ENCODE results near the gene SMARCD1. TPM values are rescaled to one million over a fixed set of nuclear protein-coding genes. Genes with fewer than 3 reads are reported as not detected.

SMARCD1 gene
- 4.7 and 6.0 TPM in 2 replicates for polyA plus RNA-seq

GRCh38 chr12:50084775-50085614 lies at the start of gene SMARCD1:
Gene SMARCD1 (plus strand): TSS chr12:50085342. CDS start chr12:50085370, 28 bp downstream.

GRCh38 chr12:50057000-50057841 lies 27.9 kb upstream of the SMARCD1 start, which contains the start of gene ASIC1:
Gene ASIC1 (plus strand): TSS chr12:50057596. CDS start chr12:50058767, 1,171 bp downstream.

GRCh38 chr12:50103767-50104321 lies 18.7 kb downstream of the SMARCD1 start, which contains the start of gene GPD1:
Gene GPD1 (plus strand): TSS chr12:50104008. CDS start chr12:50104051, 43 bp downstream.

GRCh38 chr12:50111693-50112455 lies 26.7 kb downstream of the SMARCD1 start, which contains the start of gene COX14:
Gene COX14 (plus strand): TSS chr12:50112236. CDS start chr12:50120044, 7,808 bp downstream.

Other genes starting within 250 kb of the SMARCD1 start
- gene BCDIN3D, start 242.2 kb upstream of the SMARCD1 start, polyA plus RNA-seq, result 0.66 and 2.3 TPM in 2 replicates
- 846 and 1,023 TPM in 2 replicates for gene FAIM2, start 181.4 kb upstream of the SMARCD1 start, polyA plus RNA-seq
- gene AQP2, start 134.6 kb upstream of the SMARCD1 start, polyA plus RNA-seq, result not detected in 2 replicates
- gene AQP5, start 123.5 kb upstream of the SMARCD1 start, polyA plus RNA-seq, result not detected in 2 replicates
- gene AQP6, start 112.4 kb upstream of the SMARCD1 start, polyA plus RNA-seq, result 0.12 TPM in 1 of 2 replicates, not detected in the other
- 5.0 and 5.4 TPM in 2 replicates for gene RACGAP1, start 59.8 kb upstream of the SMARCD1 start, polyA plus RNA-seq
- gene ASIC1, start 27.7 kb upstream of the SMARCD1 start, polyA plus RNA-seq, result 14.0 and 20.6 TPM in 2 replicates
- 0.25 and 3.1 TPM in 2 replicates for gene GPD1, start 18.7 kb downstream of the SMARCD1 start, polyA plus RNA-seq
- gene COX14, start 26.9 kb downstream of the SMARCD1 start, polyA plus RNA-seq, result 492 and 586 TPM in 2 replicates
- gene CERS5, start 82.0 kb downstream of the SMARCD1 start, polyA plus RNA-seq, result 11.2 and 12.0 TPM in 2 replicates
- 14.1 and 16.2 TPM in 2 replicates for gene LIMA1, start 198.2 kb downstream of the SMARCD1 start, polyA plus RNA-seq